Colon (tissue), 2 donors: ENCODE data around the gene KRTAP4-4.

ENCODE experiments used
- FAIRE-seq: peaks from 2 replicates; lab custom pipeline; 2012; peaks lifted over from hg19 to GRCh38; lab: Jason Lieb, UNC
- donor health status: control.
- donor health status: control.

KRTAP4-4 gene

GRCh38 chr17:41111151-41111885, 49.2 kb downstream of the KRTAP4-4 start:
- no peak for FAIRE-seq
